GM12801 (cell line): ENCODE measurements around the gene CHI3L1.

ENCODE experiments used
- TF ChIP-seq, protein P1 (sequence below): IDR thresholded peaks from one replicate; pipeline ENCODE4 v1.5.1; 2011; ENCODE audit warnings: control low read depth; ENCODE audit not compliant: insufficient read length; ENCODE audit errors: extremely low read depth

The CHI3L1 gene

GRCh38 chr1:203186446-203187303 lies at the start of gene CHI3L1:
TSS of gene CHI3L1 (minus strand) at chr1:203186704. CDS start at chr1:203186623, 81 bp downstream.
- TF ChIP-seq, protein P1, sequence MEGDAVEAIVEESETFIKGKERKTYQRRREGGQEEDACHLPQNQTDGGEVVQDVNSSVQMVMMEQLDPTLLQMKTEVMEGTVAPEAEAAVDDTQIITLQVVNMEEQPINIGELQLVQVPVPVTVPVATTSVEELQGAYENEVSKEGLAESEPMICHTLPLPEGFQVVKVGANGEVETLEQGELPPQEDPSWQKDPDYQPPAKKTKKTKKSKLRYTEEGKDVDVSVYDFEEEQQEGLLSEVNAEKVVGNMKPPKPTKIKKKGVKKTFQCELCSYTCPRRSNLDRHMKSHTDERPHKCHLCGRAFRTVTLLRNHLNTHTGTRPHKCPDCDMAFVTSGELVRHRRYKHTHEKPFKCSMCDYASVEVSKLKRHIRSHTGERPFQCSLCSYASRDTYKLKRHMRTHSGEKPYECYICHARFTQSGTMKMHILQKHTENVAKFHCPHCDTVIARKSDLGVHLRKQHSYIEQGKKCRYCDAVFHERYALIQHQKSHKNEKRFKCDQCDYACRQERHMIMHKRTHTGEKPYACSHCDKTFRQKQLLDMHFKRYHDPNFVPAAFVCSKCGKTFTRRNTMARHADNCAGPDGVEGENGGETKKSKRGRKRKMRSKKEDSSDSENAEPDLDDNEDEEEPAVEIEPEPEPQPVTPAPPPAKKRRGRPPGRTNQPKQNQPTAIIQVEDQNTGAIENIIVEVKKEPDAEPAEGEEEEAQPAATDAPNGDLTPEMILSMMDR: no peak

GRCh38 chr1:203229471-203230135 lies 43.1 kb upstream of the CHI3L1 start, which contains the start of gene CHIT1:
TSS of gene CHIT1 (minus strand) at chr1:203229673. CDS start at chr1:203229636, 37 bp downstream.
- TF ChIP-seq, protein P1: no peak

DNA sequence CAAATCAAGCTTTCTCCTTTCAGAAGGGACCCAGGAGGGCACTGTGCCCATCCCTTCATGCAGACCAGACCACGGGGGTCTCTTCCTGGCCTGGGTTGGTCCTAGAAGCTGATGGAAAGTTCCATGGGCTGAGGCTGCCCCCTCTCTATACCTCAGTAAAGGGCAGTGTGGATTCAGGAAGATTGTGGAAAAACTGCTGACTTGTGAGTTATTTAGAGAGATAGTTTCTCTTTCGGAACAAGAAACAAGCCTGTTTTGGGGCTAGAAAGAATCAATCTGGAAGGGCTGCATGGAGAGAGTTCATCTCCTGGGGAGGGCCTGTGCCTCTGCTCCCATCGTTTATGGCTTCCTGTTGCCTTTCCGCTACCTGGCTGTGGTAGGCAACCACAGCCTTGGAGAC lies 42.2 kb upstream of the CHI3L1 start:
- TF ChIP-seq, protein P1: no peak

- TF ChIP-seq, protein P1: no peak
These were observed 41.0 kb upstream of the CHI3L1 start for GRCh38 chr1:203227371-203228083.

DNA sequence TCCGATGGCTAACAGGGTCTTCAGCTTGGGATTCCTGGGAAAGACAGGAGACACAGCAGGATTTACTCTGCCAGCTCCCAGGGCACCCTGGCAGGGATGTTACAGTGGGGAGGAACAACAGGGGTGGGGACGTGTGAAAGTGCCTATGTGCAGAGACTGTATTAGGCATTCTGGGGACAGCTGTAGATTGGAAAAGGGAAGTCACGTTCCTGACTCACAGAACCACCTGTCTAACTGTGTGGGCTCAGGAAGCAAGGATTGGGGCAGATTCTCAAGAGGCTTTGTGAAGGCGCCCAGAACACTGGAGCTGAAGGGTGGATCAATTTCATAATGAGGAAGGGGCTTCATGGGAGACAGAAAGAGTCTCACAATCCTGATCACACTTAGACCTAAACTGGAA lies 38.6 kb upstream of the CHI3L1 start:
- TF ChIP-seq, protein P1: no peak

GRCh38 chr1:203223012-203223775 lies 36.7 kb upstream of the CHI3L1 start:
- TF ChIP-seq, protein P1: no peak

DNA sequence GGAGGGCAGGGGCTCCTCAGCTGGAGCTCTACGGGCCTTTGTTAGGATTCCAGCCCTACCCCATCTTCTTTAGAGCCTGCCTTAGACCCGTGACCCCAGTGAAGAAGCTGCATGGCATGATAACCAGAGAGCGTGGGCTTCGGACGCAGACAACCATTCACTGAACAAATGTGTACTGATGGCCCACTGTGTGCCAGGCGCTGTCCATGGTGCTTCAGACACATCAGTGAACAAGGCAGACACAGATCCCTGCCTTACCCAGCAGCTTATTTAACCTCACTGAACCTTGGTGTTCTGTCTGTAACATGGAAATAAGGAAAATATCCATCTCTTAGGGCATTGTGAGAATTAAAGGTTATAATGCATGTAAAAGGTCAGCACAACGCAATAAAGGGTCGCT lies 33.4 kb upstream of the CHI3L1 start:
- TF ChIP-seq, protein P1: no peak
